HG03521 (cell line): ENCODE results near the gene HTR3B.
"Not testable (repeated sequence)": the region's sequence is repeated elsewhere in the genome, so short reads cannot be mapped to it uniquely, and the experiment has no call there.

ENCODE experiments used
- ATAC-seq: cut with Tn5 transposase; IDR thresholded peaks from one replicate; pipeline ENCODE4 v1.9.1; 2021; ENCODE audit warnings: mild to moderate bottlenecking, moderate library complexity; ENCODE audit not compliant: unreplicated experiment

HTR3B gene

DNA sequence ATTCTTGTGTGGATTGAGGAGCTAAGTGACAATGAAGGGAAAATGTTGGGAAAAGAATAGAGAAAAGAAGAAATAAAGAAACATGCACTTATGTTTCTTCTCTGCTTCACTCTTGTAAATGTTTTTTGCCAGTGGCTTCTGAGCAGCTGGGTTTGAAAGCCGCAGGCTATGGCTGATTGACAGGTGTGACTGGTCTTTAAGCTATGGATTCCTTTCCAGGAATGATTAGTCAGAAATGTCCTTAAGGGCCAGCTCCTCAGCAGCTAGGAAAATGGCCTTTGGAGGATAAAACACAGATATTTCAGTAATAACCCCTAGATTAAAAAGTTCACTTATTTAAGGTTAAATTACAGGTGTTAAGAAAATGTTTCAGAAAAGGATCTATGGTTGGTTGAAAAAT lies 22.7 kb upstream of the HTR3B start:
- ATAC-seq, result no peak

GRCh38 chr11:113884361-113884836 lies 20.2 kb upstream of the HTR3B start:
- ATAC-seq, result no peak

- ATAC-seq, result no peak
Measured at GRCh38 chr11:113885897-113886296, 18.7 kb upstream of the HTR3B start.

- no peak for ATAC-seq
Measured at GRCh38 chr11:113888848-113889247, 15.7 kb upstream of the HTR3B start.

DNA sequence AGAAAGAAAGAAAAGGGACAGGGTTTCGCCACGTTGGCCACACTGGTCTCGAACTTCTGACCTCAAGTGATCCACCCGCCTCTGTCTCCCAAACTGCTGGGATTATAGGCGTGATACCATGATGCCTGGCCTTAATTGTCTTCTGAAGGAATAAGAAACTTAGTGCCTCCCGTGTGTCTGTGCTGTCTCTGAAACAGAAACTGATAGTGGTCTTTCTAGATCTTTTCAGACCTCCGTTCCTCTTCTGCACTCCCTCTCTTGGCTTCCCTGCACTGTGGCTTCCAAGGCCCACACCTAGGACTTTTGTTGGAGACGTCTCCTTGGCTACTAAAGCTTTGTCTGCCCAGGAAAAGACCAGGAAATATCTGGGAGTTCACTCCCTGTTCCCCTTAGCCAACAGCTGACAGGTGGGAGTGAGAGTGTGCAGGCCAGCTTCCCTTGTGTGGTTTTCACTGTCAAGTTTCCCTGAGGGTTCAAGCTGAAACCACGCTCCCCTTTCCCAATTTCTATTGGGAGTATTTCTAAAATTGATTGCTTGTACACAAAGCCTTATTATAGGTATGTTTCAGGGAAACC lies 10.1 kb upstream of the HTR3B start:
- no peak for ATAC-seq

DNA sequence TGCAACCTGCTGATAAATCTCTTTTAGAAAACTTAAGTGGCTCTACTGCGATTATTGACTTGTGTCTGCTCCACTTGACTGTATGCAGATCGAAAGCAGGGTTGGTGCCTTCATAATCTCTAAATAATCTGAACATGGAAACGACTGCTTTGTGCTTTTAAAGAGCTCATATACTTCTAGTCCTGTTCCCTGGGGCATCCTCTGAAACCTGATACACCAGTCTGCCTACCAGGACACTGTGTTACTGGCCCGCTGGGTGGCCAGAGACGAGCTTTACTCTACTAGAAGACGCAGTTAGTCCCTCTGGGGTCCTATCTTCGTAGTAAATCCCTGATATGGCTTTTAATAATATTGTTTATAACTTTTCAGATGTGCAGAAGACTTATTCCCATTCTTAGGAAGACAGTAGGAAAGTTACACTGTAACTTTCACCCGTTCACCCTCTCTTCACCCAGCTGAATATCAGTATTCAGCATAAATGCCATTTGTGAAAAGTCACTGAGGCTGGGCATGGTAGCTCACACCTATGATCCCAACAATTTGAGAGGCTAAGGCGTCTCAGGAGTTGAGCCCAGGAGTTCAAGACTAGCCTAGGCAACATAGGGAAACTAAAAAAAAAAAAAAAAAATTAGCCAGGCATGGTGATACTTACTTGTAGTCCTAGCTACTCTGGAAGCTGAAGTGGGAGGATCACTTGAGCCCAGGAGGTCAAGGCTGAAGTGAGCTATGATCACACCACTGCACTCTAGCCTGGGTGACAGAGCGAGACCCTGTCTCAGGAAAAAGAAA lies 9.0 kb upstream of the HTR3B start:
- no peak for ATAC-seq

DNA sequence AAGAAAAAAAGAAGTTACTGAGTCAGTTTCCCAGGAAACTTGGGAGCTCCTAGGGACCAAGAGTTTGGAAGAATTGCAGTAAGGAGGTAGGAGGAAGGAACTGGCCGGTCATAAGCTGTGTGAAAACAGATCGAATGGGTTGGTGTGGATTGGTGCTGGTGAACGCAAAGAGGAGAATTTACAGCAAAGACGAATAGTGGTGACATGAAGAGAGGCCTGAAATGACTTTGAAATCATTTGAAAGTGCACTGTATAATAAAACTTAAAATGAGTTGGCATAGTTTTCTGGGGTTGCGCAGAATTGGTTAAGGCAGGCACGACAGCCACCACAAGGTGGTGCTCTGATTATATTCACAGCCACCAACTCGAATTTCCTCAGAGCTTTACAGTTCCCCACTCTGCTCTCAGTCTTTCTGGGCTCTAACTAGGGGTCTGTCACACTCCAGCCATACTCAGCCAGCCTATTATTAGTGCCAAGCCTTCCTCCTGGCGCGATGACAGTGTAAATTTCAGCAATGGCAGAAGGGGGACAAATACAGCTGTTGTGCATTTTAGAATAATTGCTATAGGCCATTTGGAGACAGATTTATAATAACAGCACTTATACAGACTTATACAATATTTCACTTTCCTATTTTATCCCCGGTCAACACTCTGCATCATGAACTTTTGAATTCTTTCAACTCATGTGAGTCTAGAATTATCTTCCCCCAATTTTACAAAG lies 8.3 kb upstream of the HTR3B start:
- ATAC-seq, result no peak

- no peak for ATAC-seq
Measured at GRCh38 chr11:113901141-113901540, 3.5 kb upstream of the HTR3B start.

DNA sequence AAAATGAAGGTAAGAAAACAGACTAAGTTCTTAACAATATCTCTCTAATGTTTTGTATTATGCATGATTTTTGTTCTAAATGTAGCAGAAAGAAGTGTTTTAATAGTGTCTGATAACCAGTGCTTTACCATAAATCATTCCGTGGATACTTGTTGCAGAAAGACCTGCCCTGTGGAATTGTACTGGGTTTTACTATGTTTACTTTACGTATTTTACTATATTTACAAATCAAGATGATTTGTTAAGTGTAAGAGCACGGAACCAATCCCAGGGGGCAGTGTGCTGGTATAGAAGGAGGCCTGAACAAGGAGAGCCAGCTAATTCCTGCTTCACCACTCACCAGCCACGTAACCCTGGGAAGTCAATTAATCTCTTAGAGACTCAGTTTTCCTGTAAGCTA lies 1.4 kb downstream of the HTR3B start:
- no peak for ATAC-seq

DNA sequence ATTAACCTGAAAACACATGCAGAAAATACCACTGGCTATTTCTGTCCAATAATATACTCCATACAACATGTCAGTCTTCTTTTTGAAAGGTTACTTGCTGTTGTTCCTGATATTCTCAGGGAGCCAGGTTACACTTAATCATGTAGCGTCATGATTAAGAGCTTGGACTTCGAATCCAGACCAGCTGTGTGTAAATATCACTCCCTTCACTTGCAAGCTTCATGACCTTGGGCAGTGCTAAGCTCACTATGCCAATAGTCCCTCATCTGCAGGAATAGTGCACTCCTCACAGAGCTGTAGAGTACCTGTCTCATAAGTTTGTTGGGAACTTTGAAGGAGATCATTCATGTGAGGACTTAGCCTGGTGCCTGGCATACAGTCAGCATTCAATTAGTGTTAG lies 1.9 kb downstream of the HTR3B start:
- no peak for ATAC-seq

DNA sequence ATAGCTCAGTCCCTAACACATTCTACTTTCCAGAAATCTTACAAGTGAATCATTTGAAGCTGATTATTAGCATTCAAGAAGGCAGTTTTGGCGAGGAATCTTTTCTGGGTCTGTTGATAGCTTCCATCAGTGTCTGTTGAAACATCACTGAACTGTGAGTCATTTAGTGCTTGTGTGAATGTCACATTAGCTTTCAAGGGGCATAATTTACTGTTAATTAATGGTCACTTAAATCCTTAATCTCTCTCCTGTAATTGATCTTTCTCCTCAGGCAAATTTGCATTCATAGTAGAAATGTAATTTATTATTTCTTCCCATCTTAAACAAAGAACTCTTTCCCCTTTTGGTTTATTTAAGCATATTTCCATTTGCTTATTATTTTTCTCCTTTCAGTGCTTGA lies 2.6 kb downstream of the HTR3B start:
- ATAC-seq, result no peak

- no peak for ATAC-seq
Measured at GRCh38 chr11:113907681-113908080, 3.1 kb downstream of the HTR3B start.

- no peak for ATAC-seq
Measured at GRCh38 chr11:113908098-113908497, 3.5 kb downstream of the HTR3B start.

- ATAC-seq, result not testable (repeated sequence)
Measured at GRCh38 chr11:113911491-113911890, 6.9 kb downstream of the HTR3B start.

GRCh38 chr11:113923572-113923971 lies 19.0 kb downstream of the HTR3B start:
- ATAC-seq, result no peak

DNA sequence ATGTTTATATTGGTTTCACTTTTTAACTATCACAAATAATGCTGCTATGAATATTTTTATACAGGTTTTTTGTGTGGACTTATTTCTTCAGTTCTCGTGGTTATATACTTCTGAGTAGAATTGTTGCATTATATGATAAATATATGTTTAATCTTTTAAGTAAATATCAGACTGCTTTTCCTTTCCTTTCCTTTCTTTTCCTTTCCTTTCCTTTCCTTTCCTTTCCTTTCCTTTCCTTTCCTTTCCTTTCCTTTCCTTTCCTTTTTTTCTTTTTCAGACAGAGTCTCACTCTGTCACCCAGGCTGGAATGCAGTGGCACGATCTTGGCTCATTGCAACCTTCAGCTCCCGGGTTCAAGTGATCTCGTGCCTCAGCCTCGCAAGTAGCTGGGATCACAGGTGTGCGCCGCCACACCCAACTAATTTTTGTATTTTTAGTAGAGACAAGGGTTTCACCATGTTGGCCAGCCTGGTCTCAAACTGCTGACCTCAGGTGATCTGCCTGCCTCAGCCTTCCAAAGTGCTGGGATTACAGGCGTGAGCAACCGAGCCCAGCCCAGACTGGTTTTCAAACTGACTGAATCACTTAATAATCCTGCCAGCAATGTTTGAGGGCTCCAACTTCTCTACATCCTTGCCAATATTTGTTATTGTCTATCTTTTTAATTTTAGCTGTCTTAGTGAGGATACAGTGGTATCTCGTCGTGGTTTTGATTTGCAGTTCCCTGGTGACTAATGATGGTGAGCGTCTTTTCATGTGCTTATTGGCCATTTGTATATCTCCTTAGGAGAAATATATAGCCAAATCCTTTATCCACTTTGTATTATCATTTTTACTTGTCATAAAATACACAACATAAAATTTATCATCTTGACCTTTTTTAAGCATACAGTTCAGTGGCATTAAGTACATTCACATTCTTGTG lies 21.9 kb downstream of the HTR3B start:
- no peak for ATAC-seq

DNA sequence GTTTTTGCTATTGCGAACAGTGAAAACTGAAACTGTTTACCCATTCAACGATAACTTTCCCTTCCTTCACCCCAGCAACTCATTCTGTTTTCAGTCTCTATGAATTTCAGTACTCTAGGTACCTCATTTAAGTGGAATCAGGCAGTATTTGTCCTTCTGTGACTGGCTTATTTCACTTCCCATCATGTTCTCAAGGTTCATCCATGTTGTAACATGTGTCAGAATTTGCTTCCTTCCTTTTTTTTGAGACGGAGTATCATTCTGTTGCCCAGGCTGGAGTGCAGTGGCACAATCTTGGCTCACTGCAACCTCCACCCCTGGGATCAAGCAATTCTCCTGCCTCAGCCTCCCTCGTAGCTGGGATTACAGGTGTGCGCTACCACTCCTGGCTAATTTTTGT lies 23.7 kb downstream of the HTR3B start:
- ATAC-seq, result no peak

- no peak for ATAC-seq
Measured at GRCh38 chr11:113932788-113933187, 28.2 kb downstream of the HTR3B start.

- ATAC-seq, result not testable (repeated sequence)
Measured at GRCh38 chr11:113934193-113934592, 29.6 kb downstream of the HTR3B start.

- ATAC-seq, result no peak
Measured at GRCh38 chr11:113934761-113935160, 30.2 kb downstream of the HTR3B start.

GRCh38 chr11:113935858-113936257 lies 31.3 kb downstream of the HTR3B start:
- no peak for ATAC-seq
